Breast epithelium (tissue), 4 donors: ENCODE data around the gene RASSF10. TPM values are rescaled to one million over a fixed set of nuclear protein-coding genes. Genes with fewer than 3 reads are reported as not detected.

Source experiments
- DNase-seq, 2 donors: peaks; one replicate each; pipeline ENCODE4 v3.0.0-alpha.2; 2019; ENCODE audit warnings: low spot score in 2 of 2
- H3K27ac ChIP-seq, 2 donors: fragments of 200-600 bp; sonication (generic) in 1 of 2; one replicate each; pipeline ENCODE4 v1.5.1; 2016 to 2019; ENCODE audit warnings: mild to moderate bottlenecking in 1 of 2
- H3K27me3 ChIP-seq, 2 donors: fragments of 200-600 bp; sonication (generic) in 1 of 2; one replicate each; pipeline versions ENCODE4 v1.5.1 to v1.6.0; 2017 to 2019; ENCODE audit warnings: control low read depth in 1 of 2, mild to moderate bottlenecking in 1 of 2
- H3K36me3 ChIP-seq: fragments of 200-600 bp; one replicate; pipeline ENCODE4 v1.5.1; 2019
- H3K4me1 ChIP-seq, 2 donors: fragments of 200-600 bp; sonication (generic); one replicate each; pipeline ENCODE4 v1.5.1; 2016 to 2019; ENCODE audit warnings: control low read depth in 1 of 2
- H3K4me3 ChIP-seq, 3 donors: fragments of 200-600 bp; sonication (generic); 1 replicate in 2 of 3; 2 replicates in 1 of 3; pipeline ENCODE4 v1.5.1; 2016 to 2019; ENCODE audit warnings: mild to moderate bottlenecking in 3 of 3, moderate library complexity in 2 of 3
- H3K9me3 ChIP-seq, 2 donors: fragments of 200-600 bp; sonication (generic) in 1 of 2; one replicate each; pipeline ENCODE4 v1.5.1; 2016 to 2019; ENCODE audit warnings: control low read depth in 1 of 2
- POLR2A ChIP-seq: fragments of 450-650 bp; IDR thresholded peaks from one replicate; pipeline ENCODE4 v1.6.1; 2016; ENCODE audit warnings: antibody characterized with exemption, mild to moderate bottlenecking, moderate library complexity
- POLR2AphosphoS5 ChIP-seq, 3 donors: sonication (generic); formaldehyde crosslinking; IDR thresholded peaks; one replicate each; pipeline ENCODE4 v1.6.1; 2017; ENCODE audit warnings: antibody characterized with exemption in 3 of 3
- intact Hi-C: fragments of 100-400 bp; cut with DNase I; formaldehyde crosslinking; loops from one replicate; pipeline ENCODE4 v1.15.1; 2023; ENCODE audit warnings: low total_unique reads
- total RNA-seq, 3 donors: library from RNA; depleted of rRNA; stranded (reverse); fragments of >200 nt; gene quantifications; one replicate each; pipeline ENCODE4 v1.1.0, GENCODE V29; 2016
- TF ChIP-seq, protein P1 (sequence below), 3 donors: fragments of 450-650 bp; IDR thresholded peaks; one replicate each; pipeline ENCODE4 v1.5.1; 2016 to 2017; ENCODE audit warnings: antibody characterized with exemption in 3 of 3, mild to moderate bottlenecking in 3 of 3, moderate library complexity in 3 of 3

RASSF10 gene
- total RNA-seq, result 1 to 10 TPM in 2 of 3 donors, under 1 TPM in 1; 0.16 to 9.7 (median 3.9) TPM

DNA sequence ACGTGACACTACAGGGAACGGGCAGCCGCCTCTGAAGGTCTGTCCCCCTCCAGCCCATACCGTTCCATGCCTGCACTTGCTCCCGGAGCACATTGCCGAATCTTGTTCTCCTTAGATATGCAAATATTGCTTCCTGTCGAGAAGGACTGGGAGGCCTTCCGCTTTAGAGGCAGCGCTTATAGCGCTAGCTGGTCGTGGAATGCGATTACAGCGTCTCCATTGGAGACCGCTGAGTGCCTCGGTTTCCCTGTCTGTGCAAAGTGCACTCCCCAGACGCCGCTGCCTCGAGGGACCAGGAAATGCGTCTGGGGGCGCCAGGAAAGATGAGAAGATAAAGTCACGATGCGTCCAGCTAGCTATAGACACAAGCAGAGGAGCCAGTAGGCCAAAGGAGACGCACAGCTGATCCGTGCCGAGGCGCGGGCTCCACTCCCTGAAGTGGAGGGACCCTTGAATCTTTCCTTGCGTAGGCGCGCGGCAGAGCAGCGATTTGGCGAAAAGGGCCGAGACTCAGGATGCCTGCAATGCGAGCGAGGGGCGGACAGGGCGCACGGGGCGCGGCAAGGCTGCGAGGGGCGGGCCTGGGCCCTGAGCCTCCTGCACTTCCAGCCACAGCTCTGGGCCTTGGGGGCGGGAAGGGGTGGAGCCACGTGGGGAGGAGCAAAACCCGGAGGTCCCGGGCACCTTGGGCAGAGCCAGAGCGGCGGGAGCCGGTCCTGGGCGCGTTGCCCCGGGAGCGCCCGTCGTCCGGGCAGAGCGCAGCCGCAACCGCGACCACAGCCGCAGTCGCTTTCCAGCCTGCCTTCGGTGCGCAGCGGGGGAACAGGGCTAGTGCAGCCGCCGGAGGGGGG is at the start of gene RASSF10:
Gene RASSF10, plus strand, starts transcription at position 692 of the 851 bp plus-strand sequence. CDS start 261 bp downstream, outside the sequence.
- H3K27me3 ChIP-seq, result no peaks in the 10 kb centered on the region
- H3K36me3 ChIP-seq, result no peaks in the 10 kb centered on the region
- peak; percentile 89 to 92 for DNase-seq
- no peaks in the 10 kb centered on the region for H3K9me3 ChIP-seq
- no peaks in the 10 kb centered on the region for H3K4me1 ChIP-seq
- intact Hi-C loops, result no loop called here
- peak within 1 kb of the TSS; percentile 78 to 88 for H3K27ac ChIP-seq
- TF ChIP-seq POLR2AphosphoS5 (IDR thresholded peaks at IDR 0.05) (peak in 1 of 3 donors; percentile 89), POLR2A (peak; percentile 77)
- TF ChIP-seq, protein P1, sequence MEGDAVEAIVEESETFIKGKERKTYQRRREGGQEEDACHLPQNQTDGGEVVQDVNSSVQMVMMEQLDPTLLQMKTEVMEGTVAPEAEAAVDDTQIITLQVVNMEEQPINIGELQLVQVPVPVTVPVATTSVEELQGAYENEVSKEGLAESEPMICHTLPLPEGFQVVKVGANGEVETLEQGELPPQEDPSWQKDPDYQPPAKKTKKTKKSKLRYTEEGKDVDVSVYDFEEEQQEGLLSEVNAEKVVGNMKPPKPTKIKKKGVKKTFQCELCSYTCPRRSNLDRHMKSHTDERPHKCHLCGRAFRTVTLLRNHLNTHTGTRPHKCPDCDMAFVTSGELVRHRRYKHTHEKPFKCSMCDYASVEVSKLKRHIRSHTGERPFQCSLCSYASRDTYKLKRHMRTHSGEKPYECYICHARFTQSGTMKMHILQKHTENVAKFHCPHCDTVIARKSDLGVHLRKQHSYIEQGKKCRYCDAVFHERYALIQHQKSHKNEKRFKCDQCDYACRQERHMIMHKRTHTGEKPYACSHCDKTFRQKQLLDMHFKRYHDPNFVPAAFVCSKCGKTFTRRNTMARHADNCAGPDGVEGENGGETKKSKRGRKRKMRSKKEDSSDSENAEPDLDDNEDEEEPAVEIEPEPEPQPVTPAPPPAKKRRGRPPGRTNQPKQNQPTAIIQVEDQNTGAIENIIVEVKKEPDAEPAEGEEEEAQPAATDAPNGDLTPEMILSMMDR (IDR thresholded peaks at IDR 0.05), result no peak
- peak within 1 kb of the TSS; percentile 29 to 78 (median 65) for H3K4me3 ChIP-seq

DNA sequence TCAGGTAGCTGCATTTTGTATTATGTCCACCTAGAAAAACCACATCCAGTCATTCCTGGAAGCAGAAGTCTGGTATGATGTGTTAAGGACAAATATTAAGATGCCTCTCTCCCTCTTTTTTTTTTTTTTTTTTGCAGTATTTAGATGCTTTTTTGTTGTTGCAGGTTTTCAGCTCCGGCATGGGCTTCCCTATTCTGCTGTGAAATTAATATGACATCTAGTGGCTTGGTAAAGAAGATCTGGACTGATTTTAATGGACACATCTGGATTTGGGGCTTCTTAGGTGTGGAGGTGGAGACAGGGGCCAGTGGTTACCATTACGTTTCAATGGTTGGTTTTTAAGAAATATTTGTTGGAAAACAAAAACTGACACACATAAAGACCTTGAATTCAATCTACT is 47.5 kb upstream of the RASSF10 start:
- Histone ChIP-seq H3K9me3 (no peaks in the 10 kb centered on the region), H3K4me3 (no peak overlapping the region), H3K27me3 (no peaks in the 10 kb centered on the region), H3K4me1 (no peaks in the 10 kb centered on the region), H3K27ac (no peak overlapping the region), H3K36me3 (no peaks in the 10 kb centered on the region)
- intact Hi-C loops, result no loop called here
- TF ChIP-seq POLR2A, result no peak
- TF ChIP-seq, protein P1 (IDR thresholded peaks at IDR 0.05), result no peak
- no peak for TF ChIP-seq POLR2AphosphoS5 (IDR thresholded peaks at IDR 0.05)
- DNase-seq, result no peak

DNA sequence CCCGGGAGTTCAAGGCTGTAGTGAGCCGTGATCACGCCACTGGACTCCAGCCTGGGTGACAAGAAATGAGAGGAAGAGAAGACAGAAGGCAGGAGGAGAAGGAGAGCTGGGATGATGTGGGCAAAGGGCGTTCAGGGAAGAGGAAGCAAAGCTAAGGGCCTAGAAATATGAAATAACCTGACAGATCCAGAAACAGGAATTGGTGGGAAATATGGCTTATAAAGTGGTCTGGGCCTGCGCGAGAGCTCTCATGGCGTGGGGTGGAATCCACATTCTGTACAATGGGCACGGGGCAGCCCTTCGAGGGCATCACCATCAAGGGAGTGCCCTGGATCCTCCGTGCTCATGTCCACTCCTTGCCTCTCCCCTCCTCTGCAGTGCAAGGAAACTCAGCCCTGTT is 46.8 kb upstream of the RASSF10 start:
- intact Hi-C loops, result no loop called here
- DNase-seq, result no peak
- Histone ChIP-seq H3K9me3 (no peaks in the 10 kb centered on the region), H3K36me3 (no peaks in the 10 kb centered on the region), H3K27ac (no peak overlapping the region), H3K27me3 (no peaks in the 10 kb centered on the region), H3K4me1 (no peaks in the 10 kb centered on the region), H3K4me3 (no peak overlapping the region)
- TF ChIP-seq POLR2A, result no peak
- no peak for TF ChIP-seq POLR2AphosphoS5 (IDR thresholded peaks at IDR 0.05)
- TF ChIP-seq, protein P1 (IDR thresholded peaks at IDR 0.05), result no peak

DNA sequence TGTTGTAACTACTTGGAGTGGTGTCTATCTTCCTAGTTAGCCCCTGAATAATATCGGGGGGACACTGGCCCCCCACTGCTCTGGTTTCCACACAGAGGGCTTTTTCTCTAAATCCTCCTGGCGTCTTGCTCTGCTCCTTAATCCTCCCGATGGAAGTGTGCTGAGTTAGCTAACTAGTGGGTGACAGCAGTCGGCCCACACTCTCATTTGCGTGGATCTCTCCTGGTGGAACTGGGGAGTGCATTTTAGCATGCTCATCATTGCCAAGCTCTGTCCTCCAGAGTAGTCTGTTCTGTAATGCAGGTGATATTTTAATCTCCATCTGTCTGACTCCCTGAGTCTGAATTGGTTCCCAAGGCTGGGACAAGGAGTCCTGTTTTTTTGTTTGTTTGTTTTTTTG is 46.1 kb upstream of the RASSF10 start:
- no peak for TF ChIP-seq POLR2AphosphoS5 (IDR thresholded peaks at IDR 0.05)
- TF ChIP-seq POLR2A, result no peak
- TF ChIP-seq, protein P1 (IDR thresholded peaks at IDR 0.05), result no peak
- Histone ChIP-seq H3K4me3 (no peak overlapping the region), H3K36me3 (no peaks in the 10 kb centered on the region), H3K4me1 (no peaks in the 10 kb centered on the region), H3K27me3 (no peaks in the 10 kb centered on the region), H3K9me3 (no peaks in the 10 kb centered on the region), H3K27ac (no peak overlapping the region)
- intact Hi-C loops, result no loop called here
- no peak for DNase-seq

DNA sequence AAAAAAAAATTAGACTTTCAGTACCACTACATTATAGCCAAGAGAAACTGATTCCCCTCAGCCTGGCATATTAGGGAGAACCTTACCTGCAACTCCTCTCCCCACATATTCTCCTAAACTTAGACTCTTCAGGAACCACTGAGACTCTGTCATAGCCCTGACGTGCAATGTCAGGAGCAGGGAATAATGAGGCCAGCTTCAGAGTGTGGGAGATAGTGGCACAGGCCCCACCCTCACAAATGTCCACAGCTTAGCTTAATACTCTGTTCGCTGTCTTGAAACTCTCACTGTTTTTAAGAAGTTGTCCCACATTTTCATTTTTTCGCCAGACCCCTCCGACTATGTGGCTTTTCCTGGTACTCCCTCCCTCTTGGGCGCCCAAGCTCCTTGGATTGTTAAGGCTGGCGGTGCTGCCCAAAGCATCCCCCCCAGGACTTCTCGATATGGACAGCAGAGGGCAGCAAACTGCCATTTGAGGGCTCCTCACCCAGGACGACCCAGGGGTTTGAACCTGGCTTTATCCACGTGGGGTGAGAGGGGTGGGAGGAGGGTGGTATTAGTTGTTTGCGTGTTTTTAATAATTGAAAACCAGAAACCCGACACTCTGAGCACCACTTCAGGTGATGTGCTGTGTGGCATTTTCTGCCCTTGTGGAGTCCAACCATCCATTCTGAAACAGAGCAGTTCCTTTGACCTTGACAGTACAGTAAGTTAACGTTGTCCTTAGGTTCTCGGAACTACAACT is 45.2 kb upstream of the RASSF10 start:
- Histone ChIP-seq H3K4me1 (no peaks in the 10 kb centered on the region), H3K4me3 (no peak overlapping the region), H3K36me3 (no peaks in the 10 kb centered on the region), H3K27ac (no peak overlapping the region), H3K27me3 (no peaks in the 10 kb centered on the region), H3K9me3 (no peaks in the 10 kb centered on the region)
- intact Hi-C loops, result no loop called here
- TF ChIP-seq POLR2A, result no peak
- TF ChIP-seq POLR2AphosphoS5 (IDR thresholded peaks at IDR 0.05), result peak in 1 of 3 donors; percentile 27
- TF ChIP-seq, protein P1 (IDR thresholded peaks at IDR 0.05), result peak; percentile 87 to 93 (median 92)
- DNase-seq, result peak; percentile 53 to 61
